ENCODE measurements around the gene TAF1D.

TAF1D gene

GRCh38 chr11:93724089-93724488 lies 17.2 kb downstream of the TAF1D start:
- Histone ChIP-seq H3K4me1 (ENCODE audit: insufficient read depth, low read length) (no peaks in the 10 kb centered on the region), H3K9ac (ENCODE audit: low read depth, low read length) (no peak overlapping the region), H3K36me3 (ENCODE audit: insufficient read depth, low read length) (peaks cover 4% of the 10 kb centered on the region; the same call in 1 of the 2 replicates), H3K9me3 (ENCODE audit: control insufficient read depth, insufficient read depth, low read length) (no peaks in the 10 kb centered on the region)

DNA sequence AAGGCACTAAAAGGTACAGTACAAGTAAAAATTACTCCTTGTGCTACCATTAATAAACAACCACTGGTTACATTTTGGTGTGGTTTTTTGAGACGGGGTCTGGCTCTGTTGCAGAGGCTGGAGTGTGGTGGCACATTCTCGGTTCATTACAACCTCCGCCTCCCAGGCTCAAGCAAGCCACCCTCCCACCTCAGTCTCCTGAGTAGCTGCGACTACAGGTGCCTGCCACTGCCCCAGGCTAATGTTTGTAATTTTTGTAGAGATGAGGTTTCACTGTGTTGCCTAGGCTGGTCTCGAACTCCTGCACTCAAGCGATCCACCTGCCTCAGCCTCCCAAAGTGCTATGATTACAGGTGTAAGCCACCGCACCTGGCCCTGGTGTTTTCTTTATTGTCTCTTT lies 20.8 kb downstream of the TAF1D start:
- no peak overlapping the region for H3K9ac ChIP-seq (ENCODE audit: low read depth, low read length)
- peaks cover 4% of the 10 kb centered on the region for H3K36me3 ChIP-seq (ENCODE audit: insufficient read depth, low read length)
- H3K9me3 ChIP-seq (ENCODE audit: control insufficient read depth, insufficient read depth, low read length): no peaks in the 10 kb centered on the region
- no peaks in the 10 kb centered on the region for H3K4me1 ChIP-seq (ENCODE audit: insufficient read depth, low read length)

DNA sequence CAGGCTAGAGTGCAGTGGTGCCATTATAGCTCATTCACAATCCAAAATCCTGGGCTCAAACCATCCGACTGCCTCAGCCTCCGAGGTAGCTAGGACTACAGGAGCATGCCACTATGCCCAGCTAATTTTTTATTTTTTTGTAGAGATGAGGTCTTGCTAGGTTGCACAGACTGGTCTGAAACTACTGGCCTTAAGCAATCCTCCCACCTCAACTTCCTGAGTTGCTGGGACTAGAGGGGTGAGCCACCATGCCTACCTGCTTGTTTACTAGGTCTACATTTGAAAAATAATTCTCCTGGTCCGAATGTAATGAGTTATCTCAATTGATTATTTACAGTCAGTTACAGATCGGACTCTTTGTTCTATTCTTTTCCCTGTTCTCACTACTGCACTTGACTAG lies 22.0 kb downstream of the TAF1D start:
- Histone ChIP-seq H3K4me1 (ENCODE audit: insufficient read depth, low read length) (no peaks in the 10 kb centered on the region), H3K9ac (ENCODE audit: low read depth, low read length) (no peak overlapping the region), H3K36me3 (ENCODE audit: insufficient read depth, low read length) (peaks cover 2% of the 10 kb centered on the region), H3K9me3 (ENCODE audit: control insufficient read depth, insufficient read depth, low read length) (no peaks in the 10 kb centered on the region)

GRCh38 chr11:93718057-93718563 lies 23.2 kb downstream of the TAF1D start:
- H3K9me3 ChIP-seq (ENCODE audit: control insufficient read depth, insufficient read depth, low read length): no peaks in the 10 kb centered on the region
- H3K36me3 ChIP-seq (ENCODE audit: insufficient read depth, low read length): peaks cover 2% of the 10 kb centered on the region
- H3K4me1 ChIP-seq (ENCODE audit: insufficient read depth, low read length): no peaks in the 10 kb centered on the region
- H3K9ac ChIP-seq (ENCODE audit: low read depth, low read length): no peak overlapping the region

- no peaks in the 10 kb centered on the region for H3K9me3 ChIP-seq (ENCODE audit: control insufficient read depth, insufficient read depth, low read length)
- peaks cover 2% of the 10 kb centered on the region for H3K36me3 ChIP-seq (ENCODE audit: insufficient read depth, low read length)
- H3K4me1 ChIP-seq (ENCODE audit: insufficient read depth, low read length): no peaks in the 10 kb centered on the region
- no peak overlapping the region for H3K9ac ChIP-seq (ENCODE audit: low read depth, low read length)
Observed at GRCh38 chr11:93717501-93717900, 23.8 kb downstream of the TAF1D start.

- Histone ChIP-seq H3K4me1 (ENCODE audit: insufficient read depth, low read length) (no peaks in the 10 kb centered on the region), H3K9me3 (ENCODE audit: control insufficient read depth, insufficient read depth, low read length) (no peaks in the 10 kb centered on the region), H3K36me3 (ENCODE audit: insufficient read depth, low read length) (peaks cover 2% of the 10 kb centered on the region), H3K9ac (ENCODE audit: low read depth, low read length) (no peak overlapping the region)
Observed at GRCh38 chr11:93715797-93716396, 25.4 kb downstream of the TAF1D start.

DNA sequence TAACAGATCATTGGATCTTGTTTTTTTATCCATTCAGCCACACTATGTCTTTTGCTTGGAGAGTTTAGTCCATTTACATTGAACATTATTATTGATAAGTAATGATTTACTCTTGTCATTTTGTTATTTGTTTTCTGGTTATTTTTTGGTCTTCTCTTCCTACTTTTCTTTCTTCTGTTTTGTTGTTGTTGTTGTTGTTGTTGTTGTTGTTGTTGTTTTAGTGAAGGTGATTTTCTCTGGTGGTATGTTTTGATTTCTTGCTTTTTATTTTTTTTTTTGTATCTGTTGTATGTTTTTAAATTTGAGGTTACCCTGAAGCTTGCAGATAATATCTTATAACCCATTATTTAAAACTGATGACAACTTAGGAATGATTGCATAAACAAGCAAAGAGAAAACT lies 28.6 kb downstream of the TAF1D start:
- Histone ChIP-seq H3K4me1 (ENCODE audit: insufficient read depth, low read length) (no peaks in the 10 kb centered on the region), H3K9ac (ENCODE audit: low read depth, low read length) (no peak overlapping the region), H3K9me3 (ENCODE audit: control insufficient read depth, insufficient read depth, low read length) (no peaks in the 10 kb centered on the region; the same call in 1 of the 2 replicates), H3K36me3 (ENCODE audit: insufficient read depth, low read length) (peaks cover 7% of the 10 kb centered on the region)

- Histone ChIP-seq H3K9ac (ENCODE audit: low read depth, low read length) (no peak overlapping the region), H3K4me1 (ENCODE audit: insufficient read depth, low read length) (no peaks in the 10 kb centered on the region), H3K36me3 (ENCODE audit: insufficient read depth, low read length) (0 out of 2 replicates have a peak, but pooled peaks cover 5% of the 10 kb centered on the region), H3K9me3 (ENCODE audit: control insufficient read depth, insufficient read depth, low read length) (no peaks in the 10 kb centered on the region; the same call in 1 of the 2 replicates)
Observed at GRCh38 chr11:93710239-93710638, 31.1 kb downstream of the TAF1D start.

DNA sequence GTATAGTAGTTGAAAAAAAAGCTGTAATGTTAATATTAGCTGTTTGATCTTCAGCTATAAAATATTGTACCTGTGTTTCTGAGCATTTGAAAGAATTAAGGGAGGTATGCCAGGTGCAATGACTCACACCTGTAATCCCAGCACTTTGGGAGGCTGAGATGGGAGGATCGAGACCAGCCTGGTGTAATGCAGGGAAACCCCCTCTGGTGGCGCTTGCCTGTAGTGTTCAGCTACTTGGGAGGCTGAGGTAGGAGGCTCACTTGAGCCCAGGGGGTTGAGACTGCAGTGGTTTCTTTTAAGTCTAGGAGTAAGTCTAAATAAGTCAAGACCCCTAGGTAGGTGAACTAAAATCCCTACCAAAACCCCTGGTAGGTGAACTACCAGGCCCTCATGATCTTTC lies 37.1 kb downstream of the TAF1D start:
- H3K4me1 ChIP-seq (ENCODE audit: insufficient read depth, low read length): no peaks in the 10 kb centered on the region
- H3K9me3 ChIP-seq (ENCODE audit: control insufficient read depth, insufficient read depth, low read length): no peaks in the 10 kb centered on the region; the same call in 1 of the 2 replicates
- peaks cover 23% of the 10 kb centered on the region for H3K36me3 ChIP-seq (ENCODE audit: insufficient read depth, low read length)
- H3K9ac ChIP-seq (ENCODE audit: low read depth, low read length): no peak overlapping the region

GRCh38 chr11:93700830-93701229 lies 40.5 kb downstream of the TAF1D start:
- Histone ChIP-seq H3K9ac (ENCODE audit: low read depth, low read length) (no peak overlapping the region), H3K9me3 (ENCODE audit: control insufficient read depth, insufficient read depth, low read length) (no peaks in the 10 kb centered on the region), H3K4me1 (ENCODE audit: insufficient read depth, low read length) (no peaks in the 10 kb centered on the region), H3K36me3 (ENCODE audit: insufficient read depth, low read length) (peaks cover 45% of the 10 kb centered on the region)

DNA sequence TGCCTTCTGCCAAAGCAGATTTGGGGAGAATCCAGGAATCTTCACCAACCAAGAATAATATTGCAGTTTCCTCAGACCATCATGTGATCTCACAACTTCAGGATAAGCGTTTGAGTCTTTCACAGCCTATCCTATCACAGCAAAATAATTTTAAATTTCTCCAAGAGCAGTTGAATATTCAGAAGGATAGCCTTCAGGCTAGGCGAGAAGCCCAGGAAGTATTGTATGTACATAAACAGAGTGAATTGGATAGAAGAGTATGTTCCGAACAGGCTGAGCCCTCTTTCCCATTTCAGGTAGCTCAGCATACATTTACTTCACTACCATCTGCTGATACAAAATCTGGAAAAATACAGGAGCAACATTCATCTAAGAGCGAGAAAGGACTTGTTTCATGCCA lies 43.7 kb downstream of the TAF1D start:
- peaks cover 42% of the 10 kb centered on the region for H3K36me3 ChIP-seq (ENCODE audit: insufficient read depth, low read length)
- no peaks in the 10 kb centered on the region for H3K4me1 ChIP-seq (ENCODE audit: insufficient read depth, low read length)
- no peak overlapping the region for H3K9ac ChIP-seq (ENCODE audit: low read depth, low read length)
- no peaks in the 10 kb centered on the region for H3K9me3 ChIP-seq (ENCODE audit: control insufficient read depth, insufficient read depth, low read length)

DNA sequence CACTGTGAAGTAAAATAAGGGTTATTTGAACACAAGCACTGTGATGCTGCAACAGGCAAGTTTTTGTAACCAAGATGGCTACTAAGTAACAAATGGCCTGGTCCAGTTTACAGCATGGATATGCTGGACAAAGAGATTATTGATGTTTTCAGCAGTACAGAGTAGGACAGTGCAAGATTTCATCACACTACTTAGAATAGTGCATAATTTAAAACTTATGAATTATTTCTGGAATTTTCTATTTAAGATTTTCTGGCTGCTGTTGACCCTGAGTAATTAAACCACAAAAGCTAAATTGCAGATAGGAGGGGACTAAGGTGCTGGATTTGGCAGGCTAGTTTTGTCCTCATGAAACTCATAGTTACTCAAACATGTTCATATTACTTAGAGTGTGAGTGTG lies 46.7 kb downstream of the TAF1D start:
- Histone ChIP-seq H3K9me3 (ENCODE audit: control insufficient read depth, insufficient read depth, low read length) (no peaks in the 10 kb centered on the region), H3K4me1 (ENCODE audit: insufficient read depth, low read length) (no peaks in the 10 kb centered on the region), H3K9ac (ENCODE audit: low read depth, low read length) (no peak overlapping the region), H3K36me3 (ENCODE audit: insufficient read depth, low read length) (peaks cover 39% of the 10 kb centered on the region)

DNA sequence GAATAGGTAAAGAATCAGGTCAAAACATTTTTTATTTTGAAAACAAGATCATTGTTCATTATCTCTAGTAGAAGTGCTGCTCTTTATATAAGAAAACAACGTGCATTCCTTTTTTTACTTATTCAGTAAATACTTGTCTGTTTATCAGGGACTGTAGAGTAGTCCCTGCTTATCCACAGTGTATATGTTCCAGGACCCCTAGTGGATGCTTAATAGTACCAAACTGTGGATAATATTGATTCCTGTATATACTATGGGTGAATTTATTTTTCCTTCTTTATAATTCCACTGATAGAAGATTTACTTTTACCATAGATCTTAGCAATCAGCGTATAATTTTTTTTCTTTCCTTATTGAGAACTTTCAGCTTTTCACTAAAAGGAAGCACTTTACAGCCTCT lies 47.2 kb downstream of the TAF1D start:
- Histone ChIP-seq H3K4me1 (ENCODE audit: insufficient read depth, low read length) (no peaks in the 10 kb centered on the region), H3K9me3 (ENCODE audit: control insufficient read depth, insufficient read depth, low read length) (no peaks in the 10 kb centered on the region), H3K36me3 (ENCODE audit: insufficient read depth, low read length) (peaks cover 39% of the 10 kb centered on the region), H3K9ac (ENCODE audit: low read depth, low read length) (no peak overlapping the region)

DNA sequence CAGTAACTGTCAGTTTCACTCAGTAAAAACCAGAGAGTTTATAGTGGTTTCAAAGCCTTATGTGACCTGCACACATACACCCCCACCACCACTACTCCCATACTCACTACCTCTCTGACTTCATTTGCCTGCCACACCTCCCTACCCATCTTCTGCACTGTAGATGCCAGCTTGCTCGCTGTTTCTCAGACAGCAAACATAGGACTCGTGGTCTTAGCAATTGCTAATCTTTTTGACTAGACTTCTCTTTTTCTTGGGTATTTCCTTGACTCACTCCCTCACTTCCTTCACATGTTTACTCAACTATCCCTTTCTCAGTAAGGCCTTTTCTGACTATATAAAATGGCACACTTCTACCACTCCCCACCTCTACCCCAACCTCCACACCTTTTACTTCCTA lies 52.1 kb downstream of the TAF1D start:
- no peaks in the 10 kb centered on the region for H3K9me3 ChIP-seq (ENCODE audit: control insufficient read depth, insufficient read depth, low read length)
- H3K36me3 ChIP-seq (ENCODE audit: insufficient read depth, low read length): peaks cover 27% of the 10 kb centered on the region
- no peaks in the 10 kb centered on the region for H3K4me1 ChIP-seq (ENCODE audit: insufficient read depth, low read length)
- no peak overlapping the region for H3K9ac ChIP-seq (ENCODE audit: low read depth, low read length)

DNA sequence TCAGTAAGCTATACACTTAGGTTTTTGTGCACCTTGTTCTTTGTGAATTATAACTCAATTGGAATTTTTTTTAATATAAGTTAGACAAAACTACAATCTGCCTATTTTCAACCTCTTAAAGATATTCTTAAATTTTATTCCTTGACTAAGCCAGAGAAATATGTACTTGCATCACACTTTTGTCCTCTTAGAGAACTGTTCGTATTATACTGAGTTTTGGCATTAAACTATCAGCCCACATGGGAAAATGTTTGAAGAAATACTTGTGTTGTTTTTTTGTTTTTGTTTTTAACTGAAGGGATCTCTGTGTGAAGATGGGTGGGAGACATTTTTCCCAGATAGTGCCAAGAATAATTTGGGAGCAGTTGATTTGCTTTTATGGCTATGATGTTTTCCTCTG lies 54.5 kb downstream of the TAF1D start:
- peaks cover 21% of the 10 kb centered on the region for H3K36me3 ChIP-seq (ENCODE audit: insufficient read depth, low read length)
- no peaks in the 10 kb centered on the region for H3K9me3 ChIP-seq (ENCODE audit: control insufficient read depth, insufficient read depth, low read length)
- no peaks in the 10 kb centered on the region for H3K4me1 ChIP-seq (ENCODE audit: insufficient read depth, low read length)
- H3K9ac ChIP-seq (ENCODE audit: low read depth, low read length): no peak overlapping the region
